BE2C (cell line): ENCODE measurements around the gene C14orf132.
"Not testable (repeated sequence)": the region's sequence is repeated elsewhere in the genome, so short reads cannot be mapped to it uniquely, and the experiment has no call there.

Experiments used
- DNase-seq: peaks from one replicate; pipeline ENCODE4 v3.0.0-alpha.2; 2020
- H3K27me3 ChIP-seq: fragments of 250-450 bp; sonication (Bioruptor Pico); 2 replicates; pipeline ENCODE4 v1.5.1; 2020; ENCODE audit warnings: mild to moderate bottlenecking
- H3K36me3 ChIP-seq: fragments of 250-450 bp; sonication (Bioruptor Pico); 2 replicates; pipeline ENCODE4 v1.5.1; 2020; ENCODE audit warnings: mild to moderate bottlenecking
- H3K4me1 ChIP-seq: fragments of 250-450 bp; sonication (Bioruptor Pico); 2 replicates; pipeline ENCODE4 v1.5.1; 2020
- H3K4me3 ChIP-seq: 2 replicates; pipeline ENCODE4 v1.5.1; 2011; ENCODE audit warnings: low read depth, low read length
- H3K9me3 ChIP-seq: fragments of 250-450 bp; sonication (Bioruptor Pico); 2 replicates; pipeline ENCODE4 v1.5.1; 2020
- CTCF ChIP-seq: IDR thresholded peaks from 2 replicates; pipeline ENCODE4 v1.5.1; 2012; ENCODE audit warnings: mild to moderate bottlenecking, low read depth, low read length

The C14orf132 gene

GRCh38 chr14:96002498-96002884 lies 36.7 kb upstream of the C14orf132 start:
- Histone ChIP-seq H3K4me3 (no peak overlapping the region), H3K36me3 (no peaks in the 10 kb centered on the region), H3K4me1 (peaks cover 9% of the 10 kb centered on the region), H3K9me3 (no peaks in the 10 kb centered on the region), H3K27me3 (peaks cover 6% of the 10 kb centered on the region; the same call in 1 of the 2 replicates)
- TF ChIP-seq CTCF, result peak; percentile 39
- peak; percentile 24 for DNase-seq

GRCh38 chr14:96011131-96011530 lies 28.0 kb upstream of the C14orf132 start:
- TF ChIP-seq CTCF, result no peak
- Histone ChIP-seq H3K27me3 (no peaks in the 10 kb centered on the region; the same call in 1 of the 2 replicates), H3K4me3 (no peak overlapping the region), H3K9me3 (0 out of 2 replicates have a peak, but pooled peaks cover 11% of the 10 kb centered on the region), H3K4me1 (peaks cover 2% of the 10 kb centered on the region; the same call in 1 of the 2 replicates), H3K36me3 (no peaks in the 10 kb centered on the region)
- no peak for DNase-seq

GRCh38 chr14:96011607-96012006 lies 27.6 kb upstream of the C14orf132 start:
- H3K4me1 ChIP-seq, result peaks cover 2% of the 10 kb centered on the region; the same call in 1 of the 2 replicates
- no peak overlapping the region for H3K4me3 ChIP-seq
- DNase-seq, result no peak
- no peaks in the 10 kb centered on the region; the same call in 1 of the 2 replicates for H3K27me3 ChIP-seq
- no peaks in the 10 kb centered on the region for H3K36me3 ChIP-seq
- H3K9me3 ChIP-seq, result 0 out of 2 replicates have a peak, but pooled peaks cover 11% of the 10 kb centered on the region
- TF ChIP-seq CTCF, result no peak

GRCh38 chr14:96012757-96013156 lies 26.4 kb upstream of the C14orf132 start:
- not testable (repeated sequence) for H3K27me3 ChIP-seq, H3K4me3 ChIP-seq, H3K36me3 ChIP-seq, DNase-seq
- Histone ChIP-seq H3K4me1 (peaks cover 10% of the 10 kb centered on the region; the same call in 1 of the 2 replicates), H3K9me3 (0 out of 2 replicates have a peak, but pooled peaks cover 11% of the 10 kb centered on the region)

- Histone ChIP-seq H3K9me3 (0 out of 2 replicates have a peak, but pooled peaks cover 11% of the 10 kb centered on the region), H3K36me3 (no peaks in the 10 kb centered on the region), H3K4me3 (no peak overlapping the region), H3K27me3 (no peaks in the 10 kb centered on the region; the same call in 1 of the 2 replicates), H3K4me1 (peaks cover 10% of the 10 kb centered on the region; the same call in 1 of the 2 replicates)
- no peak for TF ChIP-seq CTCF
- no peak for DNase-seq
These were observed 25.0 kb upstream of the C14orf132 start for GRCh38 chr14:96014176-96014575.

GRCh38 chr14:96016501-96017160 lies 22.5 kb upstream of the C14orf132 start:
- H3K9me3 ChIP-seq, result 0 out of 2 replicates have a peak, but pooled peaks cover 2% of the 10 kb centered on the region

More at GRCh38 chr14:96016501-96017160, 22.5 kb upstream of the C14orf132 start:
- Histone ChIP-seq H3K27me3 (no peaks in the 10 kb centered on the region; the same call in 1 of the 2 replicates), H3K36me3 (no peaks in the 10 kb centered on the region), H3K4me3 (no peak overlapping the region), H3K4me1 (peaks cover 10% of the 10 kb centered on the region; the same call in 1 of the 2 replicates)
- DNase-seq, result peak; percentile 17
- no peak for TF ChIP-seq CTCF
